Endothelial cell of umbilical vein (primary cell): Measurements from ENCODE around the gene THSD4. TPM values are rescaled to one million over a fixed set of nuclear protein-coding genes. Genes with fewer than 3 reads are reported as not detected.

Source experiments
- BruUV-seq: library from RNA; stranded (reverse); fragments of 400-500 nt; replicated peaks from 2 replicates; lab custom pipeline; 2021; lab: Mats Ljungman, UMichigan
- CTCF ChIA-PET: fragments of 300-600, 350-600 bp; sonication (Branson Sonifier 250); formaldehyde crosslinking; loops from one replicate; lab custom pipeline; 2021; ENCODE audit warnings: antibody characterized with exemption, inconsistent platforms; lab: Charles Lee
- POLR2A ChIA-PET: fragments of 300-600, 350-600 bp; sonication (Branson Sonifier 250); formaldehyde crosslinking; loops from one replicate; lab custom pipeline; 2021; ENCODE audit warnings: antibody characterized with exemption, inconsistent platforms; lab: Charles Lee
- DNase-seq: peaks from one replicate; pipeline ENCODE4 v3.0.0-alpha.2; 2011; ENCODE audit warnings: low read depth, low spot score
- FAIRE-seq: peaks from 2 replicates; lab custom pipeline; 2011; peaks lifted over from hg19 to GRCh38; lab: Jason Lieb, UNC
- H2AFZ ChIP-seq: 2 replicates; pipeline ENCODE4 v1.6.0; 2012; ENCODE audit warnings: low read depth, low read length, control low read depth, inconsistent platforms
- H3K27ac ChIP-seq: 2 replicates; pipeline ENCODE4 v1.5.1; 2011; ENCODE audit warnings: low read depth, mild to moderate bottlenecking, control low read depth, low read length, moderate library complexity; ENCODE audit not compliant: insufficient read depth
- H3K27me3 ChIP-seq, 2 experiments: 2 replicates each; pipeline versions ENCODE4 v1.6.0 to v1.6.1; 2011; ENCODE audit warnings: low read length in 2 of 2, mixed read lengths in 1 of 2; ENCODE audit not compliant: control insufficient read depth in 2 of 2, insufficient read depth in 2 of 2
- H3K36me3 ChIP-seq, 2 experiments: 2 replicates in 1 of 2; 3 replicates in 1 of 2; pipeline ENCODE4 v1.5.1; 2011; ENCODE audit warnings: low read length in 2 of 2, mild to moderate bottlenecking in 1 of 2, moderate library complexity in 1 of 2; ENCODE audit not compliant: control insufficient read depth in 2 of 2, insufficient read depth in 2 of 2; ENCODE audit errors: extremely low read depth in 1 of 2
- H3K4me1 ChIP-seq: 3 replicates; pipeline ENCODE4 v1.5.1; 2011; ENCODE audit warnings: mild to moderate bottlenecking, low read length; ENCODE audit not compliant: control insufficient read depth, insufficient read depth; ENCODE audit errors: extremely low read depth
- H3K4me2 ChIP-seq: 2 replicates; pipeline ENCODE4 v1.6.1; 2011; ENCODE audit warnings: low read length, control low read depth, mixed read lengths; ENCODE audit not compliant: insufficient read depth
- H3K4me3 ChIP-seq, 3 experiments: fragments of 200-600 bp in 1 of 3; sonication (generic), shearing (Covaris generic) in 1 of 3; replicated peaks in 1 of 3; 2 replicates each; pipeline ENCODE4 v1.5.1; 2011 to 2016; ENCODE audit warnings: control low read depth in 3 of 3, low read length in 3 of 3, mild to moderate bottlenecking in 2 of 3, inconsistent platforms in 1 of 3, low read depth in 1 of 3, moderate library complexity in 1 of 3; ENCODE audit not compliant: insufficient read depth in 1 of 3
- H3K79me2 ChIP-seq: 2 replicates; pipeline ENCODE4 v1.6.0; 2012; ENCODE audit warnings: low read length, inconsistent platforms; ENCODE audit not compliant: control insufficient read depth, insufficient read depth
- H3K9ac ChIP-seq: replicated peaks from 2 replicates; pipeline ENCODE3; 2011; ENCODE audit warnings: low read length, control low read depth; ENCODE audit not compliant: insufficient read depth; ENCODE audit errors: extremely low read depth
- H3K9me1 ChIP-seq: replicated peaks from 3 replicates; pipeline ENCODE4 v1.6.0; 2011; ENCODE audit warnings: mild to moderate bottlenecking, low read length; ENCODE audit not compliant: control insufficient read depth, insufficient read depth; ENCODE audit errors: extremely low read depth
- H3K9me3 ChIP-seq: replicated peaks from 2 replicates; pipeline ENCODE4 v1.5.1; 2012; ENCODE audit warnings: low read length, inconsistent platforms; ENCODE audit not compliant: control insufficient read depth, insufficient read depth
- H4K20me1 ChIP-seq: replicated peaks from 2 replicates; pipeline ENCODE3; 2011; ENCODE audit warnings: mild to moderate bottlenecking, low read length; ENCODE audit not compliant: control insufficient read depth, insufficient read depth; ENCODE audit errors: extremely low read depth
- CTCF ChIP-seq, 2 donors: IDR thresholded peaks; 1 replicate in 1 of 2; 2 replicates in 1 of 2; pipeline ENCODE4 v1.5.1; 2011; ENCODE audit warnings: low read length in 2 of 2, mild to moderate bottlenecking in 2 of 2, moderate library complexity in 2 of 2, control low read depth in 1 of 2, inconsistent platforms in 1 of 2, low read depth in 1 of 2; ENCODE audit not compliant: insufficient read depth in 1 of 2; ENCODE audit errors: extremely low read depth in 1 of 2
- EZH2 ChIP-seq: IDR thresholded peaks from 2 replicates; pipeline ENCODE4 v1.6.1; 2012; ENCODE audit warnings: borderline replicate concordance, low read depth, mild to moderate bottlenecking, moderate library complexity, low read length, inconsistent platforms; ENCODE audit not compliant: severe bottlenecking
- FOS ChIP-seq: IDR thresholded peaks from 2 replicates; pipeline ENCODE4 v1.6.1; 2011; ENCODE audit warnings: mild to moderate bottlenecking, low read length, moderate library complexity, borderline replicate concordance; ENCODE audit not compliant: insufficient read depth
- GATA2 ChIP-seq: IDR thresholded peaks from 2 replicates; pipeline ENCODE4 v1.7.0; 2011; ENCODE audit warnings: low read depth, mild to moderate bottlenecking, moderate library complexity, mixed read lengths, low read length; ENCODE audit not compliant: insufficient read length, insufficient read depth
- JUN ChIP-seq: IDR thresholded peaks from 2 replicates; pipeline ENCODE4 v1.6.1; 2011; ENCODE audit warnings: borderline replicate concordance, low read depth; ENCODE audit not compliant: insufficient read length, insufficient read depth
- MAX ChIP-seq: IDR thresholded peaks from 2 replicates; pipeline ENCODE4 v1.6.1; 2011; ENCODE audit not compliant: insufficient read depth, insufficient read length
- MYC ChIP-seq: IDR thresholded peaks from one replicate; pipeline ENCODE4 v1.6.1; 2011; ENCODE audit warnings: mild to moderate bottlenecking, low read depth, low read length
- POLR2A ChIP-seq: IDR thresholded peaks from 2 replicates; pipeline ENCODE4 v1.6.1; 2012; ENCODE audit warnings: low read depth, mild to moderate bottlenecking, control low read depth, low read length
- POLR2AphosphoS5 ChIP-seq: IDR thresholded peaks from 2 replicates; pipeline ENCODE4 v1.6.1; 2012; ENCODE audit warnings: low read depth, mild to moderate bottlenecking, control low read depth, low read length, moderate library complexity; ENCODE audit not compliant: insufficient read depth
- dilution Hi-C: fragments of 300-500 bp; cut with MboI; formaldehyde crosslinking; loops from one replicate; pipeline ENCODE4 v1.15.0; 2019; ENCODE audit warnings: low sequenced_read_pairs; ENCODE audit not compliant: extremely low pct_ligation_motif_present
- intact Hi-C: fragments of 100-400 bp; cut with micrococcal nuclease; formaldehyde crosslinking; loops from one replicate; pipeline ENCODE4 v1.10.0; 2022
- polyA plus RNA-seq, 4 experiments: library from polyadenylated mRNA; depleted of rRNA in 3 of 4; stranded (reverse) in 3 of 4; unstranded in 1 of 4; fragments of >200 nt; gene quantifications; 2 replicates each; pipeline versions ENCODE4 v1.2.1 to v1.2.3, GENCODE V29; 2011 to 2012; ENCODE audit warnings: missing spikeins in 1 of 4
- total RNA-seq: library from RNA; stranded (reverse); gene quantifications from 2 replicates; pipeline ENCODE4 v1.2.3, GENCODE V29; 2021

Gene THSD4
- total and polyA plus RNA-seq, 2 donors (not counting 3 experiments of a cell fraction or from before 2014, with no cell fraction given) = 9.9 to 25.4 TPM

- no peak overlapping the region for H2AFZ ChIP-seq
Observed at GRCh38 chr15:71111950-71112349, 3.3 kb upstream of the THSD4 start.

More at GRCh38 chr15:71111950-71112349, 3.3 kb upstream of the THSD4 start:
- Histone ChIP-seq H3K27me3 (no peaks in the 10 kb centered on the region), H3K79me2 (no peaks in the 10 kb centered on the region), H3K4me1 (peaks cover 7% of the 10 kb centered on the region), H3K4me2 (no peak overlapping the region), H3K9me3 (no peaks in the 10 kb centered on the region), H3K4me3 (no peak overlapping the region), H3K9ac (no peak overlapping the region), H3K36me3 (no peaks in the 10 kb centered on the region), H3K27ac (no peak overlapping the region), H4K20me1 (no peaks in the 10 kb centered on the region), H3K9me1 (no peaks in the 10 kb centered on the region)
- no TSS peak for BruUV-seq
- intact Hi-C loops (no loop called here), dilution Hi-C loops (no loop called here)
- DNase-seq (no peak), FAIRE-seq (no peak)
- ChIA-PET CTCF (interaction anchor here (1.0 to 7.5 kb wide), 5 partner anchors 8 to 328 kb away, joined by 3 to 102 read pairs (median 4); no protein-coding TSS in a partner anchor), POLR2A (no interaction called here)
- TF ChIP-seq POLR2AphosphoS5 (no peak), JUN (no peak), POLR2A (no peak), MAX (no peak), EZH2 (no peak), FOS (no peak), GATA2 (no peak), MYC (no peak), CTCF (IDR thresholded peaks at IDR 0.05; ENCODE audit: extremely low read depth in 1 of 2, insufficient read depth in 1 of 2, low read depth in 1 of 2, low read length in 2 of 2) (no peak)
